HAP-1 (cell line): ENCODE results near the gene CCBE1.

Experiments
- DNase-seq, 2 experiments: peaks; one replicate each; pipeline ENCODE4 v3.0.0-alpha.2; 2016 to 2020; ENCODE audit warnings: low spot score in 2 of 2
- H3K27me3 ChIP-seq: fragments of 250-450 bp; sonication (Bioruptor Pico); 2 replicates; pipeline ENCODE4 v1.5.1; 2020; ENCODE audit warnings: low read depth, mild to moderate bottlenecking, moderate library complexity
- H3K36me3 ChIP-seq: fragments of 250-450 bp; sonication (Bioruptor Pico); replicated peaks from 2 replicates; pipeline ENCODE4 v1.5.1; 2020; ENCODE audit warnings: mild to moderate bottlenecking
- H3K4me1 ChIP-seq: fragments of 250-450 bp; sonication (Bioruptor Pico); 2 replicates; pipeline ENCODE4 v1.5.1; 2020; ENCODE audit warnings: mild to moderate bottlenecking
- H3K4me3 ChIP-seq: fragments of 250-450 bp; sonication (Bioruptor Pico); 2 replicates; pipeline ENCODE4 v1.5.1; 2020; ENCODE audit warnings: mild to moderate bottlenecking, moderate library complexity
- H3K9me3 ChIP-seq: fragments of 250-450 bp; sonication (Bioruptor Pico); 2 replicates; pipeline ENCODE4 v1.5.1; 2020; ENCODE audit warnings: mild to moderate bottlenecking, moderate library complexity
- in situ Hi-C: fragments of 300-500 bp; cut with MboI; formaldehyde crosslinking; loops from 3 replicates; pipeline ENCODE4 v1.14.3; 2020; ENCODE audit warnings: low sequenced_read_pairs, inconsistent platforms, mixed read lengths

The CCBE1 gene

GRCh38 chr18:59550174-59550516, 147.1 kb downstream of the CCBE1 start:
- no peaks in the 10 kb centered on the region for H3K9me3 ChIP-seq
- in situ Hi-C loops = no loop called here
- no peaks in the 10 kb centered on the region for H3K4me1 ChIP-seq
- DNase-seq = no peak
- no peaks in the 10 kb centered on the region for H3K27me3 ChIP-seq
- H3K36me3 ChIP-seq = no peaks in the 10 kb centered on the region
- H3K4me3 ChIP-seq = no peak overlapping the region

GRCh38 chr18:59549503-59550173, 147.6 kb downstream of the CCBE1 start:
- H3K36me3 ChIP-seq = no peaks in the 10 kb centered on the region
- DNase-seq = no peak
- in situ Hi-C loops = no loop called here

GRCh38 chr18:59547581-59548182, 149.5 kb downstream of the CCBE1 start:
- H3K9me3 ChIP-seq = no peaks in the 10 kb centered on the region
- no peak overlapping the region for H3K4me3 ChIP-seq
- no peak for DNase-seq

More at GRCh38 chr18:59549503-59550173, 147.6 kb downstream of the CCBE1 start:
- Histone ChIP-seq H3K4me1 (no peaks in the 10 kb centered on the region), H3K4me3 (no peak overlapping the region), H3K27me3 (no peaks in the 10 kb centered on the region), H3K9me3 (no peaks in the 10 kb centered on the region)

DNA sequence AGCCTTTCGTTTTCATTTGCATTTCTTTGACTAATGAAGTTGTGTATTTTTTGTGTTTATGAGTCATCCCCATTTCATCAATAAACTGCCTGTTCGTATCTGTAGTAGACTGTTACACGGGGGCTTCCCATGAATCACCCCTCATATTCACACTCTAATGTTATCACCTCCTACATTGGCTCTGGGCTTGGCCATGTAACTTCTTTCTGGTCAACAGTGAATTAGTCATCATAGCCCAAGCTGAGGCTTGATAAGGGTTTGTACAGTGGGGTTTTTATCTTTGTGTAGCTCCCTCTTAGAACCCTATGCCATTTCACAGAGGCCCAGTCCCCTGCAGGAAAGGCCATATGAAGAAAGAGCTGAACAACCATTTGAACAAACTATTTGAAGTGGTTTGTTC, 151.0 kb downstream of the CCBE1 start:
- no peaks in the 10 kb centered on the region for H3K9me3 ChIP-seq
- H3K27me3 ChIP-seq = no peaks in the 10 kb centered on the region
- no peaks in the 10 kb centered on the region for H3K4me1 ChIP-seq
- DNase-seq = no peak
- in situ Hi-C loops = no loop called here
- H3K4me3 ChIP-seq = no peak overlapping the region
- H3K36me3 ChIP-seq = no peaks in the 10 kb centered on the region

More at GRCh38 chr18:59547581-59548182, 149.5 kb downstream of the CCBE1 start:
- no peaks in the 10 kb centered on the region for H3K4me1 ChIP-seq
- no peaks in the 10 kb centered on the region for H3K27me3 ChIP-seq
- in situ Hi-C loops = no loop called here
- H3K36me3 ChIP-seq = no peaks in the 10 kb centered on the region

GRCh38 chr18:59540780-59541179, 156.4 kb downstream of the CCBE1 start:
- no peaks in the 10 kb centered on the region for H3K9me3 ChIP-seq
- H3K4me3 ChIP-seq = no peak overlapping the region
- H3K4me1 ChIP-seq = no peaks in the 10 kb centered on the region
- DNase-seq = no peak
- H3K27me3 ChIP-seq = no peaks in the 10 kb centered on the region
- no peaks in the 10 kb centered on the region for H3K36me3 ChIP-seq
- in situ Hi-C loops = no loop called here

GRCh38 chr18:59540346-59540745, 156.9 kb downstream of the CCBE1 start:
- Histone ChIP-seq H3K4me1 (no peaks in the 10 kb centered on the region), H3K9me3 (no peaks in the 10 kb centered on the region), H3K36me3 (no peaks in the 10 kb centered on the region), H3K27me3 (no peaks in the 10 kb centered on the region), H3K4me3 (no peak overlapping the region)
- in situ Hi-C loops = no loop called here
- no peak for DNase-seq

- H3K9me3 ChIP-seq = no peaks in the 10 kb centered on the region
- H3K36me3 ChIP-seq = no peaks in the 10 kb centered on the region
- no peaks in the 10 kb centered on the region for H3K27me3 ChIP-seq
- H3K4me1 ChIP-seq = no peaks in the 10 kb centered on the region
- no peak for DNase-seq
- H3K4me3 ChIP-seq = no peak overlapping the region
- in situ Hi-C loops = no loop called here
Observed at GRCh38 chr18:59539108-59539507, 158.1 kb downstream of the CCBE1 start.

DNA sequence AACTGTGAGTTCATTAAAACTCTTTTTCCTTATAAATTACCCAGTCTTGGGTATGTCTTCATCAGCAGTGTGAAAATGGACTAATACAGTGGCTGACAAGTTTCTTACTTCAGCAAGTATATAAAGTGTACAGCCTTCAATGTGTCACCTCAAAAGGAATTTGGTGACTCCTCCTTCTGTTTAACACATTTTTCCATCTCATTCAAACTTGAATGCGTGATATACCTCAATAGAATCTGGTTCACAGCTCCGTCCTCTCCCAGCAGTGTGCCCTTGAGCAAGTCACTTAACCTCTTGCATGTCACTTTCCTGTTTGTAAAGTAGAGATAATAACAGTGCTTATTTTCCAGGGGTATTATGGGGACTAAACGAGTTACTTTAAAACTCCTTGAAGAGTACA, 159.6 kb downstream of the CCBE1 start:
- in situ Hi-C loops = no loop called here

GRCh38 chr18:59536166-59536565, 161.1 kb downstream of the CCBE1 start:
- Histone ChIP-seq H3K4me1 (no peaks in the 10 kb centered on the region), H3K36me3 (no peaks in the 10 kb centered on the region), H3K9me3 (no peaks in the 10 kb centered on the region), H3K27me3 (no peaks in the 10 kb centered on the region), H3K4me3 (no peak overlapping the region)
- in situ Hi-C loops = no loop called here
- no peak for DNase-seq

More for the DNA sequence above, 159.6 kb downstream of the CCBE1 start:
- H3K4me3 ChIP-seq = no peak overlapping the region
- no peak for DNase-seq
- no peaks in the 10 kb centered on the region for H3K36me3 ChIP-seq
- H3K27me3 ChIP-seq = no peaks in the 10 kb centered on the region
- no peaks in the 10 kb centered on the region for H3K4me1 ChIP-seq
- H3K9me3 ChIP-seq = no peaks in the 10 kb centered on the region

DNA sequence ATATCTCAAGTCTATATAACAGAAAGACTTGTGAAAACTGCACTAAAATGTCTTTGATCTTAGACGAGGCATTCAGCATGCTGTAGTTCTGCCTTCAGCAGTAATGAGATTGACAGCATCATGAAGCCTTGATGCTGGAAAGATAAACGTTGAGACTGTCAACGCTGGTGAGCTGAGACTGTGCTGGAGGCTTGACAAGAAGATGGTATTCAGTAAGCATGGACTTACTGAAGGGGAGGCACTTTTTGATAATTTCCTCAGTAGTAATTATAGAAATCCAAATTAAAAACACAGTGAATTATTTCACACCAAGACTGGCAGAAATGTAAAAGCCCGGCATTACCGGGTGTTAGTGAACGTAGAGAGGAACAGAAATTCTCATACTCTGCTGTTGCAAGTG, 162.2 kb downstream of the CCBE1 start:
- Histone ChIP-seq H3K4me1 (no peaks in the 10 kb centered on the region), H3K36me3 (no peaks in the 10 kb centered on the region), H3K9me3 (no peaks in the 10 kb centered on the region), H3K27me3 (no peaks in the 10 kb centered on the region), H3K4me3 (no peak overlapping the region)
- DNase-seq = no peak
- in situ Hi-C loops = no loop called here

GRCh38 chr18:59528866-59529265, 168.4 kb downstream of the CCBE1 start:
- no peaks in the 10 kb centered on the region for H3K27me3 ChIP-seq
- in situ Hi-C loops = no loop called here
- no peaks in the 10 kb centered on the region for H3K36me3 ChIP-seq
- no peaks in the 10 kb centered on the region for H3K4me1 ChIP-seq
- no peak for DNase-seq
- no peaks in the 10 kb centered on the region for H3K9me3 ChIP-seq
- H3K4me3 ChIP-seq = no peak overlapping the region

DNA sequence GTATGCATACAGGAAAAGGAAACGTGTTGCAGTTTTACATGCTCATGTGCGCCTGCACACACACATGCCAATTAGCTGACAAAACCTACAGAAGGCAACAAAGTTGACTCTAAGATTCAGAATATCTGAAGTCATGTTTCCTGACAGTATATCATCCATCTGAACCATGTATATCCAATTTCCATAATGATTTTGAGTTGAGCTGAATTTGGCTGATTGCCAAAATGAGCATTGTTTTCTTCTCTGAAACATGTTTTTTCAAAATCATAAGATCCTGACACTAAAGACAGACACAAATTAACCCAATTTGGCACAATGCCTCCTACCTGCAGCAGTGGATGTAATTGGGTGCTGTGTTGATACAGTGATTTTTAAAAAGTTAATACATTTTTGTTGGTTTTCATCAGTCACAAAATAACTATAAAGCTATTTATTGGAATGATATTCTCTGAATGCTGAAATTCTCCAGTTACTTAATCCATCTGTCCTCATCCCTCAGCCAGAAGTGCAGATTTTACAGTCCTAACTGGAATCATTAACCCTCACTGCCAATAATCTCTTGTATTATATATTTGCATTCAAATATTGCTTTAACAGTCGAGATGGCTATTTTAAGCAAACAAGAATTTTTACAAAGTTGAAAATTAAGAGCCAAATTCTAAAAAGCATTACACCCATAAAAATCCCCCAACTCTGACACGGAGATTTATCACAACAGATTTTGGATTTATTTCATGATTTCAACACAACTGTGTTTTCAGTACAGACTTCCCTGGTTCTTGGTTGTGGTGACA, 176.5 kb downstream of the CCBE1 start:
- H3K4me1 ChIP-seq = no peaks in the 10 kb centered on the region
- no peak for DNase-seq
- no peaks in the 10 kb centered on the region for H3K36me3 ChIP-seq
- H3K9me3 ChIP-seq = no peaks in the 10 kb centered on the region
- in situ Hi-C loops = no loop called here
- H3K4me3 ChIP-seq = no peak overlapping the region
- no peaks in the 10 kb centered on the region for H3K27me3 ChIP-seq

DNA sequence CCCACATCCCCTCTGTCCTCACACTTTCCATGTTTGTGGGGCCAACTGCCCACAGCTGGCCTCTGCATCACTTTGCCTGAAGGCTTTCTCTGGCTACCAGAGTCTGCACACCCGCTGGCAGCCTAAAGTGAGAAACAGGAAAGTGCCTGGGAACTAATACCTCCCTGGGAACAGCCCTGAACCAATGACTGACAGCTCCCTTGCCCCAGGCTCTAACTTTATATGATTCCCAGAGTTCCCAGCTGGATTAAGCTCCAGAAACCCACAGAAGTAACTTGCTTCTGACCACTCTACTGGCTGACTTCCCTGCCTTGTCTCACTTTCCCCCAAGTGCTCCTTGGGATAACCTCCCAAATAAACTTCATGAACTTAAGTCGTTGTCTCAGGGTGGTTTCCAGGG, 178.5 kb downstream of the CCBE1 start:
- DNase-seq = no peak
- Histone ChIP-seq H3K9me3 (no peaks in the 10 kb centered on the region), H3K27me3 (no peaks in the 10 kb centered on the region), H3K4me3 (no peak overlapping the region), H3K4me1 (no peaks in the 10 kb centered on the region), H3K36me3 (no peaks in the 10 kb centered on the region)
- in situ Hi-C loops = no loop called here

GRCh38 chr18:59517446-59518165, 179.6 kb downstream of the CCBE1 start:
- Histone ChIP-seq H3K9me3 (no peaks in the 10 kb centered on the region), H3K4me1 (no peaks in the 10 kb centered on the region), H3K36me3 (no peaks in the 10 kb centered on the region), H3K27me3 (no peaks in the 10 kb centered on the region), H3K4me3 (no peak overlapping the region)
- in situ Hi-C loops = no loop called here
- DNase-seq = peak in 1 of 2 experiments; percentile 14
